Mammary epithelial cell (primary cell): ENCODE measurements around the gene ZPBP.

ENCODE experiments used
- CTCF ChIP-seq, 2 donors: IDR thresholded peaks in 1 of 2; conservative IDR thresholded peaks in 1 of 2; 2 replicates each; pipeline ENCODE4 v1.5.1; 2011 to 2012; ENCODE audit warnings: inconsistent platforms in 2 of 2, low read length in 2 of 2, mild to moderate bottlenecking in 2 of 2, control low read depth in 1 of 2, low read depth in 1 of 2; ENCODE audit not compliant: insufficient read depth in 1 of 2; ENCODE audit errors: extremely low read depth in 1 of 2
- EZH2 ChIP-seq: IDR thresholded peaks from 2 replicates; pipeline ENCODE4 v1.6.1; 2012; ENCODE audit warnings: low read length, inconsistent platforms, borderline replicate concordance

- TF ChIP-seq CTCF (conservative IDR thresholded peaks at IDR 0.05 in 1 of 2, IDR thresholded peaks at IDR 0.05 in 1 of 2; ENCODE audit: extremely low read depth in 1 of 2, insufficient read depth in 1 of 2, low read depth in 1 of 2, low read length in 2 of 2), result no peak
- TF ChIP-seq EZH2, result no peak
Observed at GRCh38 chr7:49893131-49893530, 199.9 kb downstream of the ZPBP start.
